Measurements from ENCODE around the gene MARCHF10.

- TF ChIP-seq, protein P1, sequence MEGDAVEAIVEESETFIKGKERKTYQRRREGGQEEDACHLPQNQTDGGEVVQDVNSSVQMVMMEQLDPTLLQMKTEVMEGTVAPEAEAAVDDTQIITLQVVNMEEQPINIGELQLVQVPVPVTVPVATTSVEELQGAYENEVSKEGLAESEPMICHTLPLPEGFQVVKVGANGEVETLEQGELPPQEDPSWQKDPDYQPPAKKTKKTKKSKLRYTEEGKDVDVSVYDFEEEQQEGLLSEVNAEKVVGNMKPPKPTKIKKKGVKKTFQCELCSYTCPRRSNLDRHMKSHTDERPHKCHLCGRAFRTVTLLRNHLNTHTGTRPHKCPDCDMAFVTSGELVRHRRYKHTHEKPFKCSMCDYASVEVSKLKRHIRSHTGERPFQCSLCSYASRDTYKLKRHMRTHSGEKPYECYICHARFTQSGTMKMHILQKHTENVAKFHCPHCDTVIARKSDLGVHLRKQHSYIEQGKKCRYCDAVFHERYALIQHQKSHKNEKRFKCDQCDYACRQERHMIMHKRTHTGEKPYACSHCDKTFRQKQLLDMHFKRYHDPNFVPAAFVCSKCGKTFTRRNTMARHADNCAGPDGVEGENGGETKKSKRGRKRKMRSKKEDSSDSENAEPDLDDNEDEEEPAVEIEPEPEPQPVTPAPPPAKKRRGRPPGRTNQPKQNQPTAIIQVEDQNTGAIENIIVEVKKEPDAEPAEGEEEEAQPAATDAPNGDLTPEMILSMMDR (conservative IDR thresholded peaks at IDR 0.05 in 1 of 2, IDR thresholded peaks at IDR 0.05 in 1 of 2; ENCODE audit: low read depth in 1 of 2, low read length in 2 of 2): no peak
- no peak for TF ChIP-seq EZH2 (IDR thresholded peaks at IDR 0.05; ENCODE audit: low read length, missing control alignments)
Measured at GRCh38 chr17:62805234-62805633, 2.9 kb downstream of the MARCHF10 start.

All from fibroblast of lung (primary cell).